ENCODE results near the gene SEC14L3. TPM values are rescaled to one million over a fixed set of nuclear protein-coding genes. Genes with fewer than 3 reads are reported as not detected.

SEC14L3 gene
- total and polyA plus RNA-seq, 2 of the 13 experiments (the other 11 are each of a cell fraction or from before 2014, with no cell fraction given): not detected

- TF ChIP-seq MTERF4 (CRISPR knock-in tag; IDR thresholded peaks at IDR 0.05): peak; percentile 73; the same call in 1 of the 2 replicates
- TF ChIP-seq MYNN (CRISPR knock-in tag; IDR thresholded peaks at IDR 0.05; ENCODE audit: low read depth): 0 out of 2 replicates have a peak, but pooled peaks have one; percentile 33
- TF ChIP-seq CENPX (CRISPR knock-in tag; IDR thresholded peaks at IDR 0.05): no peak
- no peak; the same call in 1 of the 2 replicates for TF ChIP-seq E2F2 (CRISPR knock-in tag; IDR thresholded peaks at IDR 0.05; ENCODE audit: borderline replicate concordance)
- TF ChIP-seq ZNF383 (CRISPR knock-in tag; IDR thresholded peaks at IDR 0.05; ENCODE audit: borderline replicate concordance): peak; percentile 88; the same call in 1 of the 2 replicates
- peak; percentile 38; the same call in 1 of the 2 replicates for TF ChIP-seq GFI1 (CRISPR knock-in tag; IDR thresholded peaks at IDR 0.05; ENCODE audit: borderline replicate concordance)
- TF ChIP-seq ZNF274 (CRISPR knock-in tag; IDR thresholded peaks at IDR 0.05): peak; percentile 85; the same call in 1 of the 2 replicates
- TF ChIP-seq ZNF547 (CRISPR knock-in tag; IDR thresholded peaks at IDR 0.05): peak; percentile 57; the same call in 1 of the 2 replicates
- TF ChIP-seq HIC2 (CRISPR knock-in tag; IDR thresholded peaks at IDR 0.05; ENCODE audit: low read depth): peak; percentile 20; the same call in 1 of the 2 replicates
- TF ChIP-seq ZNF280B (CRISPR knock-in tag; IDR thresholded peaks at IDR 0.05; ENCODE audit: borderline replicate concordance): peak; percentile 92
- TF ChIP-seq PITX1 (CRISPR knock-in tag; IDR thresholded peaks at IDR 0.05): peak; percentile 47; the same call in 1 of the 2 replicates
- TF ChIP-seq IRF9 (CRISPR knock-in tag; IDR thresholded peaks at IDR 0.05; ENCODE audit: borderline replicate concordance): peak; percentile 66; the same call in 1 of the 2 replicates
- TF ChIP-seq ZFP37 (CRISPR knock-in tag; IDR thresholded peaks at IDR 0.05; ENCODE audit: borderline replicate concordance): no peak
- no peak for TF ChIP-seq FOXK2 (IDR thresholded peaks at IDR 0.05)
- peak; percentile 88; the same call in 1 of the 2 replicates for TF ChIP-seq TRAFD1 (CRISPR knock-in tag; IDR thresholded peaks at IDR 0.05; ENCODE audit: borderline replicate concordance)
- no peak; the same call in 1 of the 2 replicates for TF ChIP-seq KMT2A (CRISPR knock-in tag; IDR thresholded peaks at IDR 0.05)
- TF ChIP-seq DPF2 (CRISPR knock-in tag; IDR thresholded peaks at IDR 0.05; ENCODE audit: borderline replicate concordance, low read depth): no peak; the same call in 1 of the 2 replicates
- peak; percentile 66; the same call in 1 of the 2 replicates for TF ChIP-seq ZNF598 (CRISPR knock-in tag; IDR thresholded peaks at IDR 0.05; ENCODE audit: borderline replicate concordance)
- peak; percentile 60; the same call in 1 of the 2 replicates for TF ChIP-seq ZNF570 (CRISPR knock-in tag; IDR thresholded peaks at IDR 0.05; ENCODE audit: borderline replicate concordance)
- TF ChIP-seq RBFOX2 (IDR thresholded peaks at IDR 0.05; ENCODE audit: low read depth, low read length): peak; percentile 98
These were observed 48.4 kb downstream of the SEC14L3 start (continued) for GRCh38 chr22:30423301-30423958.

Measured in HepG2 (cell line).